Regular cardiac myocyte (primary cell): ENCODE results near the gene MAN2B2. TPM values are rescaled to one million over a fixed set of nuclear protein-coding genes. Genes with fewer than 3 reads are reported as not detected.

ENCODE experiments used
- total RNA-seq: library from RNA; depleted of rRNA; stranded (reverse); fragments of >200 nt; gene quantifications from 2 replicates; pipeline ENCODE4 v1.2.3, GENCODE V29; 2014

The MAN2B2 gene
- 15.1 and 21.7 TPM in 2 replicates for total RNA-seq

GRCh38 chr4:6574747-6575502 lies at the start of gene MAN2B2:
TSS of gene MAN2B2 (plus strand) at chr4:6575189. CDS start at chr4:6575211, 22 bp downstream.

GRCh38 chr4:6640292-6641163 lies 65.5 kb downstream of the MAN2B2 start, which contains the start of gene MRFAP1:
TSS of gene MRFAP1 (plus strand) at chr4:6640685. CDS start at chr4:6640863, 178 bp downstream.

Other genes starting within 250 kb of the MAN2B2 start
- not detected in 2 replicates for gene PPP2R2C, start 102.6 kb upstream of the MAN2B2 start, total RNA-seq
- gene MRFAP1, start 65.5 kb downstream of the MAN2B2 start, total RNA-seq, result 54.1 and 331 TPM in 2 replicates
- not detected in 2 replicates for gene S100P, start 118.7 kb downstream of the MAN2B2 start, total RNA-seq
- gene MRFAP1L1, start 134.7 kb downstream of the MAN2B2 start, total RNA-seq, result 38.6 and 51.2 TPM in 2 replicates
- gene BLOC1S4, start 141.0 kb downstream of the MAN2B2 start, total RNA-seq, result 16.6 and 17.6 TPM in 2 replicates
- 14.2 and 17.8 TPM in 2 replicates for gene KIAA0232, start 207.5 kb downstream of the MAN2B2 start, total RNA-seq